HG03196 (cell line): Measurements from ENCODE around the gene EFHD1.
"Not testable (repeated sequence)": the region's sequence is repeated elsewhere in the genome, so short reads cannot be mapped to it uniquely, and the experiment has no call there.

Experiments used
- ATAC-seq: cut with Tn5 transposase; IDR thresholded peaks from one replicate; pipeline ENCODE4 v1.9.1; 2021; ENCODE audit not compliant: unreplicated experiment

The EFHD1 gene

DNA sequence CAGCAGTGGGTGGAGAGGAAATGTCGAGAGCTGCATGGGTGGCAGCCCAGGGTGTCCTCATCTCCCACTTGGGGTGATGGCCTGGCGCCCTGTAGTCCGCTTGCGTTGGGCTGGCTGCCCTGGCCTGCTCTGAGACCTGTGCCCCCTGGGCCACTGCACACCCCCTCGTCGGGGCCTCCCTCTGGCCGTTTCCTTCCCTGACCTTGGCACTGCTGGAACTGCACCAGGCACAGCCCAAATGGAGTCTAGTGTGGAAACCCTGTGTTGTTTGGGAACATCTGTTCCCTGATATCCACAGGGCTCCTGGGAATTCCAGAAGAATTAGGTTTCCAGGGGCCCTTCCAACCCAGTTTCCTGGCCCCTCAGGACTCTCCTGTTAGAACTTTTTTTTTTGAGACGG lies 13.9 kb downstream of the EFHD1 start:
- ATAC-seq: no peak

DNA sequence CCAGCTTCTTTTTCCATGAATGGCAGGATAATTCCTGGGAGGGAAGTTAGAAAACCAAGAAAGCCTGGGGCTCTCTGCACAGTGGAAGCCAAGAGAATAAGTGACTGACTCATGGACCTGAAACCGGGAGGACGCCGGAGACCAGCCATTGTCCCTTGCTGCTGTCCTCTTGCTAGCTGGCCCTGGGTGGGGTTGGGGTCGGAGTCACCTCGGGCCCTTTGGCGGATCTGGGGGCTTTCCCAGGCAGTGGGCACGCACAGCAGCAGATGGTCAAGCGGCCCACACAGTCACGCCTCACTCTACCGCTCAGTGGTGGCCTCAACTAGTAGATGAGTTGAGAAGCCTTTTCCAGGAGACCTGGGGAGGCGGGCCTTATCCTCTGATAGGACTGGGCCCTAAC lies 15.6 kb downstream of the EFHD1 start:
- no peak for ATAC-seq

DNA sequence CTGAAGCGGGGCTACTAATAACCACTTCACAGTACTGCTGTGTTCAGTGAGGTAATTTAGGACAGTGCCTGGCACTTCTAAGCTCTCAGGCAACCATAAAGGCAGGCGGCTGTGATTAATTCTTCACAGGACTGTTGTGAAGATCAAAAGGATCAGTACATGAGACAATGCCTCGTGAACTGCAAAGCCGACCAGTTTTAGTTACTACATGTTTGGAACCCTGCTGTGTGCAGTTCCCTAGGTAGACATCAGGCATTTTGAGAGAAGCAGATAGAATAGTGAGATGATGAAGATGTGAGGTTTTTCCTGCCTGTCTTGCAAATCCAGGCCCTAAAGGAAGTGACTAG lies 19.1 kb downstream of the EFHD1 start:
- no peak for ATAC-seq

DNA sequence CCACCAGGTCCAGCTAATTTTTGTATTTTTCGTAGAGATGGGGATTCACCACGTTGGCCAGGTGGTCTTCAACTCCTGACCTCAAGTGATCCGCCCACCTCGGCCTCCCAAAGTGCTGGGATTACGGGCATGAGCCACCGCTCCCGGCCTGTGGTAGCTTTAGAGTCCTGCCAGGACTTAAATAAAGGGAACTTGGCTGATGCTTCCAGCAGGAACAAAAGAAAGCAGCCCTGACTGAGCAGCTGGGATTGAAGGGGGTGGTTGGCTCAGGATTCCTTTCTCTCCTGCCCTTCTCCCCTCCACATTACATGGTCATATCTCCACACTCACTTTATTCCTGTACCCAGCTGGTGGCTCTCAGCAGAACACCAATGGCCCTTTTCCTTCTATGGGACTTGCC lies 20.0 kb downstream of the EFHD1 start:
- ATAC-seq: no peak

DNA sequence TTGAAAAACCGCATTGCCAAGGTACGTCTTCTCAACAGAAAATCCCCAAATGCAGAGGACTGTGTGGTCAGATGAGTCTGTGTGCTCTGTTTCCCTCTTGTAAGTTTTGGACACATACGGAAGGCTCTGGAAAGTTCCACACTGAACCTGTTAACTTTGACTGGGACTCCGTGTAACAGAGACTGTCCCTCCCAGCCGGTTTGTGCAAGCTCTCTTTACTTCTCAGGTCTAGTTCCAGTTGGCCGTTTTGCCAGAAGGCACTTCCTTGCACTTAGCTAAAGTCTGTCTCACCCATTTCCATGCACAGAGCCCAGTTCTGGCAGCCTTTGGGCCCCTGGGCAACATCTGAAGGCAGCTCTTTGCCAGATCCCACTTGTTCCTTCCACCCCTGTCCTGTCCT lies 22.0 kb downstream of the EFHD1 start:
- ATAC-seq: no peak

DNA sequence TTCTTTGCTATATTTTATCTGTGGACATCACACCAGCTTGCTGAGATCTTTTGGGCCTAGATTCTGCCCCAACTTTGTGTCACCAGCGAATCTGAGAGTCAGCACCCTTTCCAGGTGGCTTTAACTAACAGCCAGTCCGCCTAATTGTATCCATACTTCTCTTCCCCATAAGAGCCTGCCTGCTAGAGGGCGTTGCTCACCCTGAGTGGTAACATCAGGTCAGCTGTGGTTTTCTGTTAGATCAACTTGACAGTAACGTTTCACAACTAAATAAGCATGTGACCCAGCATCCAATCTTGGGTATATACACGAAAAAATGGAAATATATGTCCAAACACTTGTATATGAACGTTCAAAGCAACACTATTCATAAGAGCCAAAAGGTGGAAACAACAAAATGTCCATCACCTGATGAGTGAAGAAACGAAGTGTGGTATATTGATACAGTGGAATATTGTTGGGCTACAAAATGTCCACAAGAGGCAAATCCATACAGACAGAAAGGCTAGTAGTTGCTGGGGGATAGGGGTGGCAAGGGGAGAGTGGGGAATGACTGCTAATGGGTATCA lies 24.9 kb downstream of the EFHD1 start:
- ATAC-seq: no peak

DNA sequence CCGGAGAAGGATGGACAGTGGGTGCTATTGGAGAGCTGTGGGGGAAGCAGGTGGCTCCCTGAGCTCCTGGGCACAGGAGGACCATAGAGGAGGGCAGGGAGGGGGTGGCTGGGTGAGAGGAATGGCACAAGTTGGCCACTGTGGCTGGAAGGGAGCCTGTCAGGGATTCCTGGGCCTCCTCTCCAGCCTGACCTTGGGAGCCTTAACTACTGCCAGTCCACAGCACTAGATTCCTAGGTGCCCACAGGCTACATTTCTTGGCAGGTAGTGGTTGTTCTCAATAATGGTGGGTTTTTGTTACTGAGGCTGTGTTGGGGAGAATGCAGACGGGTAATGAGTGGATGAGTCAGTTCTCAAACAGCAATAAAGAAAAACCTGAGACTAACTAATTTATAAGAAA lies 26.0 kb downstream of the EFHD1 start:
- no peak for ATAC-seq

DNA sequence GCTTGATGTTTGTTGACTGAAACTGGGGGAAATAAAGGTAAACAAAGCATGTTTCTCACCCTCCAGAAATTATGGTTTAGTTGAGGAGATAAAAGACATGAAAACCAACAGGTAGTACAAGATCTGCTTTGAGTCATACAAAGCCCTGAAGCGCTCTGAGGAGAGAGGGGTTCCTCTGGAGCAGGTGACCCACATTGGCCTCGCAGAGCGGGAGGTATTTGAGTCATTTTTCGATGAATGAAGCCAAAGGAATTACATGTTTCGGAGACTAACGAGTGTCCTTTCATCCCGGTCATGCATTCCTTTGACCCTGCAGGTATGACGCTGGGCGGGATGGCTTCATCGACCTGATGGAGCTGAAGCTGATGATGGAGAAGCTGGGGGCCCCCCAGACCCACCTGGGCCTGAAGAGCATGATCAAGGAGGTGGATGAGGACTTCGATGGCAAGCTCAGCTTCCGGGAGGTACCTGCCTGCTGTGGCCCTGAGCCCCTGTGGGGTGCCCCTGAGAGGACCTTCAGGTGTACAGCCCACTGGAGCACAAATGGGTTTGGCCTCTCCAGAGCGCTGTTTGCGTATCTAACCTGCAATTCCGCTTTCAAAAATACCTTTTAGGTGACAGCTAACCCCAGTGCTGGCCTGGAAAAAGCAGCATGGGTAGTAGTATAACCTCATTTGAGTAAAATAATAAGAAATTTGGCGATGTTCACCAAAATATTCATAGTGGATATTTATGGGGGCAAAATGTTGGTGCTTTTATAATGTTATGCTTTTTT lies 29.3 kb downstream of the EFHD1 start:
- ATAC-seq: no peak

DNA sequence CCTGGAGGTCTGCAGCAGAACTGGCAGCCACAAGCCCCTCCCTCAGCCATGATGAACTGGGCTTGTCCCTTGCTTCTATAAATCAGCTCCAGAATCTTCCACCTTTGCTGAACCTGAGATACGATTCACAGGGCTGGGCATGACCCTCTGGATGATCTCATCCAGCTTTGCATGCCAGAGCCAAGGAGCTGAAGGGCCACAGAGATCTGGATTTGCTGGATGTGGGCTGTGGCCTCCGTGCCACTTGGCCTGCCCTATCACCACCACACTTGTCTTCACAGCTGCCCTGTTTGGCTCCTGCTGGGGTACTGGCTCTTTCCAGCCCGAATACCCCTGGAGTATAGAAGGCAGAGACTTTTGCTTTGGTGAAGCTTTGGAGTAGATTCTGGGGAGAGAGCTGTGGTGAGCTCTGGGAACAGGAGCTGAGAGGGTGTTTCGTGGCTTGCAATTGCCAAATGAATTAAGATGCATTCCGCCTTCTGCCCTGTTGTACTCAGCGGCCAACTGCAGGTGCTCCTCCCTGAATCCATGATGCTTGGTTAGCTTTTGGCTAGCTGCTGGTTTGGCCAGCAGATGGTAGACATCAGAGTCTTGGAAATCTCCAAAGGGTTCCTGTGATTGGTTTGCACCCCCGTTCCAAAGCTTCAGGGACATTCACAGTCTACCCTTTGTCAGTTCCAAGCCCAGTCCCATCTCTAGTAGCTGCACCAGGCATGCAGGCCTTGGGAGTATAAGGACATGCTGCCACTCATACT lies 32.8 kb downstream of the EFHD1 start:
- ATAC-seq: no peak

DNA sequence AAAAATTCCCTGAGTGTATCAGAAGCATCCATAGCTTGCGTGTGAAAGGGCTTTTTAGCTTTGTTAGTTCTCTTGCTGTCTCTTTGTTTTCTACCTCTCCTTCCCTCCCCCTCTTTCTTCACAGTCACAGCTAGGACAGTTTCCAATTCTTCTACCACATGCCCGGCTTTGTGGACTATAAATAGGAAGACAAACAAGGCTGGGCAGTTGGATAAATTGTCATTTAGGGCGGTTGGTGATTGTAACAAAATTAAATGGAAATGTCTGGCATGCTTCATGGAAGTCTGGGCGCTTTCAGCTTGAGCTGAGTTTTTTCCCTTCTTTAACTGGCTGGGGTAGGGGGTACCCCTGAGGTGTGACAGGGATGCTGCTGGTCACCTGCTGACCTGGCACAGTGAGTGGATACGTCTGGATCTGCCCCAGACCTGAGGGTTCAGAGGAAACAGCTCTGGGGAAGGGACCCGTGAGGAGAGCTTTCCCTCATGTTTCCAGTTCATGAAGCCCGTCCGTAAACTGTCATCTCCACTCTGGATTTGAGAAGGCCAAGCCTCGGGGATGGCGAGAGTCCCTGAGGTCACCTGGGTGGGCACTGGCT lies 34.7 kb downstream of the EFHD1 start:
- ATAC-seq: no peak

DNA sequence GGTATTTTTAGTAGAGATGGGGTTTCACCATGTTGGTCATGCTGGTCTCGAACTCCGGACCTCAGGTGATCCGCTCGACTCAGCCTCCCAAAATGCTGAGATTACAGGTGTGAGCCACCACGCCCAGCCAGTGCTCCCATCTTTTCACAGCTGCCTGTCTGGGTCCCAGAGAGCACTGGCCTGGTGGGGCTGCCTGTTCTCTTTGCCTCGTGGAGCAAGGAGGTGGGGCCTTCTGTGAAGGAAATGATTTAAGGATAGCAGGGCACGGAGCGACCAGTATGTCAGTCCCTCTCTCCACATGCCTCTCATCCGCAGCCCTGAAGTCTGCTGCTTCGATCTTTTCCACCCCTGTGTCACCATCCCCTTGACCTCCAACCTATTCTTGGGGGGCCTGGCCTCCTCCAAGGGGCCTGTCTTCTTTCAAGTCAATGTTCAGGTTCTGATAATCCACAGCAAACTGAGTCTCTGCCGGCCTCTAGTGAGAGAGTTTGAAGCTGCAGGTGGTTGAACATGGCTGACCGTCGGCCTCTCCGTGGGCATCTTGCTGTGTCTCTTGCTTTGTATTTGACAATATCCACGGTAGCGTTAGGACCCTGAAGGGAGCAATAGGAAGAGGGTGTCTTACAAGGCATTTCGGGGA lies 35.5 kb downstream of the EFHD1 start:
- no peak for ATAC-seq

DNA sequence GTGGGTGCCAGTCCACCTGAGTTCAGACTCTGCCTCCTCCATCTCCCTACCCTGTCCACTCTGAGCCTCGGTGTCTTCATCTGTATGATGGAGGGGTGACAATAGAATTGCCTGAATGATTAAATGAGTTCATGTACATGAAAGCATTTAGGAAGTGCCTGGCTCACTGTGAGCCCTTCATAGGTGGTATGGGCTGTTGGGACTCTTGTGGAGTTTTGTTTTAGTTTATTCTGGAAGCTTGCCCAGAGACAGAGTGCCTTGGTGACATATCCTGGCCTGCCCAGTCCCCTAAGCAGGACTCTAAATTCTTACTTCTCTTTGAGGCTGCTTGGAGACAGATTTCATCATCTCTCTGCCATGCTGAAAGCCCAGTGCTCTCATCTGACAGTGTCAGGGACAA lies 39.2 kb downstream of the EFHD1 start:
- no peak for ATAC-seq

DNA sequence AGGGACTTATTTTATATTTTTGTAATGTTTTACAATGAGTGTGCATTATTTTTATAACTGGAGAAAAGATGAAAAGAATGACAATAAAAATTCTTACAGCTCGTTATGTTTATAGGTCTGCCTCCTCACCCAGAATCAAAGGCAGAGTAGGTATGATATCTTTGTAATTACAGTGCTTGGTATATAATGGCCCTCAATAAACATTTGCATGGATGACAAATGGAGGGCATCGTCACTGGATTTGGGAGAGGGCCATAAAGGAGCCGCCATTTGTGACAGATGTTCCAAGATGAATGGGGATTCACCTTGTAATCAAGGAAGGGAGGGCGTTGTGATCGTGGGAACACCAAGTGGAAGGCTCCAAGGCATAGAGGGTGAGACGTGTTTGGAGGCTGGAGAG lies 41.1 kb downstream of the EFHD1 start:
- no peak for ATAC-seq

DNA sequence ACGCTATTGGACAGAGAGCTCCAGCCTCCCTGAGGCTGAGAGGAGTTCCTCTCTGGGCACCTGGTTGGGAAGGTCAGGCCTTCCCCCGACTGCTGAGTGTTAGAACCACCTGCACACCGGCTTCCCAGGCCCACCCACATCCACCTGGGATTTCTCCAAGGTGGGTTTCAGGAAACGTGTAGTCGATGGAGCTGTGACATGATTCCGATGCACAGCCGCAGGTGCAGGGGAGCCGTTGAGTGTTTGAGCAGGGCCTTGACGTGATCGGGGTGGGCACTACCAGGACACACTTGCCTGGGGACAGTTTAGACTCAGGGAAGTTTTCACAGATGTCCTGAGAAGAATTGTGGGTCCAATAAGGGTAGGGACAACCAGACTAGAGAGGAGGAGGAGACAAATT lies 42.0 kb downstream of the EFHD1 start:
- ATAC-seq: no peak

DNA sequence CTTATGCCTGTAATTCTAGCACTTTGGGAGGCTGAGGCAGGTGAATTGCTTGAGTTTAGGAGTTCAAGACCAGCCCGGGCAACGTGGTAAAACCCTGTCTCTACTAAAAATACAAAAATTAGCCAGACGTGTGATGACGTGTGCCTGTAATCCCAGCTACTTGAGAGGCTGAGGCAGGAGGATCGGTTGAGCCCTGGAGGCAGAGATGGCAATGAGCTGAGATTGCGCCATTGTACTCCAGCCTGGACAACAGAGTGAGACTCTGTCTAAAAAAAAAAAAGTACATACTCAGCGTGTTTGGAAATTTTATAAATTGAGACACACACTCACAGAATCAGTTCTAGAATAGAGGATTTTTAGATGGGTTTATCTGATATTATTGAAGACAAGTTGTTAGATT lies 46.6 kb downstream of the EFHD1 start:
- no peak for ATAC-seq

DNA sequence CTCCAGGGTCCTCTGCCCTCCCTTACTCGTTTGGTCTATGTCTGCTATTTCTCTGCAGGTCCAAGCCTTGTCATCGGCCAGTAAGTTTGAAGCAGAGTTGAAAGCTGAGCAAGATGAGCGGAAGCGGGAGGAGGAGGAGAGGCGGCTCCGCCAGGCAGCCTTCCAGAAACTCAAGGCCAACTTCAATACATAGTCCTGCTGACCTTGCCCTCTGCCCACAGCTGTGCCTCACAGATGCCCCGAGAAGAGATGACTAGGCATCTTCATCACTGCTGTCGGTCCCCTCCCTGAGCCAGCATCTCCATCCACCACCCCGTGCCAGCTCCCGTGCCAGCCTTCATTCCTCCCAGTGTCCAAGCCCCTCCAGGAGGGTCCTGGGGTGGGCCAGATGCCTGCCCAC lies 48.1 kb downstream of the EFHD1 start:
- ATAC-seq: no peak

DNA sequence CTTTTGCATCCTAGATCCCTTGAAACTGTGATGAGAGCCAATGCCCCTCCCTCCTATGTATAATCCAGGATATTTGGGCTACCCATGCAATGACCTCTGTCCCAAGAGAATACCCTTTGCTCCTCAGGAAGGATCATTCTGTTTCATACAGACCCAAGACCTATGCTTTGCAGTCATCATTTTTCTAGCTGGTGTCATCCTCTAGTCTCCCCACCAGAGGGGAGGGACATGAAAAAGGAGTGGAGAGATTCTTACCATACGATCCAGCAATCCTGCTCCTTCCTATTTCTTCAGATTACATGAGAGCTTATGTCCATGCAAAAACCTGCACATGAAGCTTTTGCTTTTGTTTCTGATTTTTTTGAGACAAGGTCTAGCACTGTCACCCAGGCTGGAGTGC lies 50.0 kb downstream of the EFHD1 start:
- ATAC-seq: no peak

DNA sequence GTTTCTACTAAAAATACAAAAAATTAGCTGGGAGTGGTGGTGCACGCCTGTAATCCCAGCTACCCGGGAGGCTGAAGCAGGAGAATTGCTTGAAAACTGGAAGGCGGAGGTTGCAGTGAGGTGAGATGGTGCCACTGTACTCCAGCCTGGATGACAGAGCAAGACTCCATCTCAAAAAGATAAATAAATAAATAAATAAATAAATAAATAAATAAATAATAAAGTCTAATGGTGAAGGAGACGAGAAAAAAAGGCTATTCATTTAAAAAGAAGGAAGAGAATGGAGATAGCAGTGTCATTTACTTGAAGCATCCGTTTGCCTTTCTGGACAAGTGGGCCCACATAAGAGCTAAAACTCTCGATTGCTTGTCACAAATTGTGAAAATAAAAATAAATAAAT lies 52.0 kb downstream of the EFHD1 start:
- ATAC-seq: not testable (repeated sequence)

DNA sequence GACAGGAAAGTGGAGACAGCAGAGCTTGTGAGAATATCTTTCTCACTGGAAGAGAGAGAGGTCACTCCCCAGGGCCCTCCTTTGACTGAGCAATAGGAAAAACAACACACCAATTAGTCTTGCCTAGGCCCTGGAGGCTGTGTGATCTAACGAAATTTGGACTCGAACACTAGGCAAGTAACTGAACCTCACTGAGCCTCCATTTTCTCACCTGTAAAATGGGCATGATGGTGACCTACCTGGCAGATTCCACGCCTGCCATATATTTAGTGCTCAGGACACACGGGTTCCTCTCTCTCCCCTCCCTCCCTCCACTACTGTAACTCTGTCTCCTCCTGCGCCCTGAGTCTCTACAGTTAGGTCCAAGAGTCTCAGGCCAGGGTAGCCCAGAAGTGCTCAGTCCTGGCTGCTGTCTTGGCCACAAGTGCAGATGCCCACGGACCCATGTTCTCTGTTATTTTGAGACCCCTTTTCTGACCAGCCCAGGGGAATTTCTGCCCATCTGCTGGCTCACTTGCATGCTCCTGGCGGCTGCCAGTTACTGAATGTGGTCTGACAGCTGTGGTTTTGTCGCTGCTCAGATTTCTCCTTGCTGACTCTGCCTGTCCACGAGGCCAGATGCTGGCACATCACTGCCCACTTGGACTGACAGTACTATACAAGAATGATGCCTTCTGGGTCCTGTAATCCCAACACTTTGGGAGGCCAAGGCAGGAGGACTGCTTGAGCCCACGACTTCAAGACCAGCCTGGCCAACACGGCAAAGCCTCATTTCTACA lies 54.2 kb downstream of the EFHD1 start:
- no peak for ATAC-seq

DNA sequence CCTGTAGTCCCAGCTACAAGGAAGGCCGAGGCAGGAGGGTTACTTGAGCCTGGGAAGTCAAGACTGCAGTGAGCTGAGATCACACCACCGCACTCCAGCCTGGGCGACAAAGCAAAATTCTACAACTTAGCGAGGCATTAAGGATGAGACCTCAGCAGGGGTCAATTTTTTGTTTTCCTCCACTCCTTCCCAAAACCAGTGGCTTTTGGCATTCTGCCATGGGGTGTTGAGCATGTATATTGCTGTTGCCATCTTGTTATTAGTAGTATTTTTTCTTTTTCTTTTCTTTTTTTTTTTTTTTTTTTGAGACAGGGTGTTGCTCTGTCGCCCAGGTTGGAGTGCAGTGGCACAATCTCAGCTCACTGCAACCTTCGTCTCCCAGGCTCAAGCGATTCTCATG lies 54.8 kb downstream of the EFHD1 start:
- ATAC-seq: no peak
